Skeletal muscle tissue (tissue), 4 donors: ENCODE measurements around the gene LRFN2. TPM values are rescaled to one million over a fixed set of nuclear protein-coding genes. Genes with fewer than 3 reads are reported as not detected.
A peak's percentile ranks its signal among the peaks of the same experiment; 100 is the strongest.

ENCODE experiments used
- H3K27ac ChIP-seq: one replicate; pipeline ENCODE4 v1.7.0; 2013; ENCODE audit warnings: mild to moderate bottlenecking, low read depth, low read length, inconsistent platforms
- H3K27me3 ChIP-seq, 3 donors: one replicate each; pipeline ENCODE4 v1.7.0; 2013; ENCODE audit warnings: low read length in 3 of 3; ENCODE audit not compliant: control insufficient read depth in 3 of 3, insufficient read depth in 3 of 3
- H3K36me3 ChIP-seq, 3 donors: one replicate each; pipeline ENCODE4 v1.7.0; 2013; ENCODE audit warnings: low read length in 3 of 3; ENCODE audit not compliant: control insufficient read depth in 3 of 3, insufficient read depth in 3 of 3
- H3K4me1 ChIP-seq, 3 donors: one replicate each; pipeline ENCODE4 v1.7.0; 2013; ENCODE audit warnings: low read length in 3 of 3, mild to moderate bottlenecking in 3 of 3; ENCODE audit not compliant: control insufficient read depth in 3 of 3, insufficient read depth in 3 of 3
- H3K4me3 ChIP-seq, 3 donors: one replicate each; pipeline ENCODE4 v1.7.0; 2013; ENCODE audit warnings: low read length in 3 of 3
- H3K9ac ChIP-seq, 3 donors: one replicate each; pipeline ENCODE4 v1.7.0; 2013; ENCODE audit warnings: low read length in 3 of 3, mild to moderate bottlenecking in 3 of 3, moderate library complexity in 2 of 3, low read depth in 1 of 3
- H3K9me3 ChIP-seq, 3 donors: one replicate each; pipeline ENCODE4 v1.7.0; 2013; ENCODE audit warnings: low read length in 3 of 3; ENCODE audit not compliant: control insufficient read depth in 3 of 3
- total RNA-seq: library from RNA; depleted of rRNA; stranded (reverse); fragments of >200 nt; gene quantifications from one replicate; pipeline ENCODE4 v1.2.3, GENCODE V29; 2014
- donor health status: Osteomylitis.

The LRFN2 gene
- total RNA-seq, 1 donor from 2014 or later, result not detected

GRCh38 chr6:40577672-40578071, 9.5 kb downstream of the LRFN2 start:
- H3K4me1 ChIP-seq, result no peaks in the 10 kb centered on the region
- no peaks in the 10 kb centered on the region for H3K9me3 ChIP-seq
- H3K27ac ChIP-seq, result no peak overlapping the region
- H3K9ac ChIP-seq, result no peak overlapping the region
- no peaks in the 10 kb centered on the region for H3K36me3 ChIP-seq
- peaks cover 0 to 8% (median 3%) of the 10 kb centered on the region in 3 donors for H3K27me3 ChIP-seq
- no peak overlapping the region for H3K4me3 ChIP-seq

- Histone ChIP-seq H3K27ac (no peak overlapping the region), H3K27me3 (peaks cover 0 to 5% (median 3%) of the 10 kb centered on the region in 3 donors), H3K36me3 (no peaks in the 10 kb centered on the region), H3K9me3 (no peaks in the 10 kb centered on the region), H3K9ac (no peak overlapping the region), H3K4me3 (no peak overlapping the region), H3K4me1 (no peaks in the 10 kb centered on the region)
Observed at GRCh38 chr6:40573221-40573620, 13.9 kb downstream of the LRFN2 start.

DNA sequence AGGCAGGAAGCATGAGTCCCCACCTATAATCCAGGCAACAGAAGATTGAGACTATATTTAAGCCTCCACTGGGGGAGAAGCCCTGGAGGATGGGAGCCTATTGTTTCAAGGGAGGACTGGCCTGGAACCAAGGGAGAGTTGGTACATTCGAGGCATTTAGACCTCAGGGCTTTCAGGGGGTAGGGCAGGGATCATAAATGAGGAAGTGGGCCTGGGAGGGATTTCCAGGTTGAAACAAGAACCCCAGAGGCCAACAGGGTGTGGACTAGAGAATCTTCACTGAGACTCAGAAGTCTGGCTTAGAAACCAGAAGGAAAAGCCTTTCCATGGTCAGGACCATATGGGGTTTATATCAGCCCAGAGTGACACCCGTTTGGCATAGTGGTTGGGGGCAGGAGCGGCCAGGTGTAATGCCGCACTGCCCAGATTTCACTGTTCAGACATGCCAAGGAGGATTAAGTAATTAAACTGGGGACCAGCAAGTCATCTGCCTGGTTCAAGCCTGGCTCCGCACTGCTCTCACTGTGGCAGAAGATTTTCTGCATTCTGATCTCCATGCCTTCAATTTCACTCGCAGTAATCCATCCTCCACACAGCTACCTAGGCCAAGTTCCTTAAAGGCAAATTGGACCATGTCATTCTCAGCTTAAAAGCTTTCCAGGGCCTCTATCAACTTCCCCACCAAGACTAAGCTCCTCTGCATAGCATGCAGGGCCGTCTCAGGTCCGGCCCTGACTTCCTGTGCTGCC, 17.8 kb downstream of the LRFN2 start:
- Histone ChIP-seq H3K27me3 (no peaks in the 10 kb centered on the region), H3K4me3 (no peak overlapping the region), H3K27ac (no peak overlapping the region), H3K9ac (peak overlapping the region in 1 of 3 donors; percentile 28), H3K36me3 (no peaks in the 10 kb centered on the region), H3K9me3 (no peaks in the 10 kb centered on the region), H3K4me1 (no peaks in the 10 kb centered on the region)

DNA sequence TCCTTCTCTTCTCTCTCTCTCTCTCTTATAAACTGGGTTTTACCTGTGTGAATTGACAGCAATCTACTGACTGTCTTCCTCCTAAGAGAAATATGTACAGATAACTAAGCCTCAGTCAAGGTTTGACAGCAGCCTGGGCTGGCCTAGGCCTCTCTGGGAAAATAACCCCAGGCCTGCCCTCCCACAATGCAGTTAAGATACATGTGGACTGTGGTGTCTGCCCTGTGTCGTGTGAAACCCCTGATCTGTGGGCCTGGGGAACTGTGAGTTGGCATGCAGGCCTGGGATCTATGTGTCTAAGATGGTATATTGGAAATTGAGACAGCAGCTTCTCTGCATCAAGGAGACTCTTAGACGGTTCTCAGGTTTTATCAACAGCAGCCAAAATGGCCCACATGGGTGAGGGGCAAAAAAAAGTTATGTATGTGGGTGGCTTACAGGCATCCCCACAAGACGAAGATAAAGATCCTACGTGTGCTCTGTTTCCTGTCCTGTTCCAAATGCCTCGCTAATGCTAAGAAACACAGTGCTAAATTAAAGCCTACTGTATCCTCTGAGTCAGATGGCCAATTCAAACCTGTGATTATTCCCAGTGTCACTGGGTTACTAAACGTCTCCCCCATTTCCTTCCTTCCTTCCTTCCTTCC, 19.0 kb downstream of the LRFN2 start:
- H3K36me3 ChIP-seq, result no peaks in the 10 kb centered on the region
- no peaks in the 10 kb centered on the region for H3K9me3 ChIP-seq
- no peaks in the 10 kb centered on the region for H3K4me1 ChIP-seq
- no peak overlapping the region for H3K4me3 ChIP-seq
- H3K27me3 ChIP-seq, result no peaks in the 10 kb centered on the region
- H3K27ac ChIP-seq, result no peak overlapping the region
- H3K9ac ChIP-seq, result no peak overlapping the region

DNA sequence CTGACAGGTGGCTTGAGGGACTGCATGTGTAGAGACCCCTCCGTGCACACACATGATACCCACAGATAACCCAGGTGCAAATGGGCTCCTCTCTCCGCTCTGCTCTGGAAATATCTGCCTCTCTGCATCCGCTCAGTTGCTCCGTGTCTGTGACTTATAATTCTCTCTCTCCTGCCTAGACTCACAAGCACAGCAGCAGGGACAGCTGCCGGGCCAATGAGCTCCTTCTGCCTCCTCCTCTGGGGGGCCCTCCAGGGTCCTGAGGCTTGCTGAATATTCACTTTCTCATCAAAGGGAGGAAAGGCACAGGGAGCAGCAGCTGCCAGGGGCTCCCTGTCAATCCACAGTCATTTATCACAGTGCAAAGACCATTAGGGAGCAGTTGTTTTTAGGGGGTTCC, 24.1 kb downstream of the LRFN2 start:
- Histone ChIP-seq H3K4me1 (no peaks in the 10 kb centered on the region), H3K27me3 (peaks cover 0 to 8% (median 6%) of the 10 kb centered on the region in 3 donors), H3K4me3 (no peak overlapping the region), H3K36me3 (no peaks in the 10 kb centered on the region), H3K9me3 (no peaks in the 10 kb centered on the region), H3K9ac (no peak overlapping the region), H3K27ac (no peak overlapping the region)

DNA sequence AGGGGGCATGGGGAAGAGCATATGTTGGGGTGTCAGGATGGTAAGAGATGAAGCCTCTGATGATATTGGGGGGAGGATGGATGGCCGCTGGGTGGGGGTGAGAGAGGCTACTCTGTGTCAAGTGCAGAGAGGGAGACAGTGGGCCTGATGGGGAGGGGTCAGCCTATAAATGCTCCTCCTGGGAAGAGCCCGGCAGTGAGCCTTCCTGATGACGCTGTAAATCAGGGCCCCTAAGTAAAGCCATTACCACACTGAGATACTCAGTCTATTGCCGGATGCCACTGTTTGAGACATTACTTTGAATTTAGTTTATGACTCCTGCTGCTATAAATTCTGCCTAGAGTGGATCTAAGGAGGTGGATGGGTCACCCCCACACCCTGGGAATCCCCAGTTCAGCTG, 28.1 kb downstream of the LRFN2 start:
- H3K4me3 ChIP-seq, result no peak overlapping the region

GRCh38 chr6:40558102-40558501, 29.1 kb downstream of the LRFN2 start:
- Histone ChIP-seq H3K27ac (no peak overlapping the region), H3K27me3 (peaks cover 0 to 14% (median 9%) of the 10 kb centered on the region in 3 donors), H3K36me3 (no peaks in the 10 kb centered on the region), H3K9me3 (no peaks in the 10 kb centered on the region), H3K9ac (no peak overlapping the region), H3K4me1 (no peaks in the 10 kb centered on the region), H3K4me3 (no peak overlapping the region)

More for the DNA sequence above, 28.1 kb downstream of the LRFN2 start:
- Histone ChIP-seq H3K9me3 (no peaks in the 10 kb centered on the region), H3K27ac (no peak overlapping the region), H3K36me3 (no peaks in the 10 kb centered on the region), H3K4me1 (no peaks in the 10 kb centered on the region), H3K27me3 (peaks cover 0 to 14% (median 9%) of the 10 kb centered on the region in 3 donors), H3K9ac (no peak overlapping the region)

DNA sequence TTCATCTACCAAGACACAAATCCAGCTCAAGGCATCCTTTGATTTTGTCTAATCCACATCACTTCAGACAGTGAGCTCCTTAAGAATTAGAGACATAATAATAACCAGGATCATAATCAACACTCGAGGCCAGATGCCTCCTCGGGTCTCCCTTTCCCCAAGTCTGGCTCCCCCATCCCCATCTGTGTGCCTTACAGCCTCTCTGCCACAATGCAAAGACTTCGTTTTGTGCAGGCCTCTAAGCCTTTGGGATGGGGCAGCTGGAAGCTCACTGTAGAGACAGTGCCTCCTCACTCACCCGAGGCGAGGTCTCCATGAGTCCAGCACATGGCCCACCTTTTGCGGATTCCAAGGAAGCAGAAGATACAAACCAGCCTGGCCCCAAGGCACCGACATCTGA, 30.3 kb downstream of the LRFN2 start:
- Histone ChIP-seq H3K4me1 (no peaks in the 10 kb centered on the region), H3K9me3 (no peaks in the 10 kb centered on the region), H3K4me3 (no peak overlapping the region), H3K9ac (no peak overlapping the region), H3K36me3 (no peaks in the 10 kb centered on the region), H3K27me3 (peaks cover 0 to 10% (median 6%) of the 10 kb centered on the region in 3 donors), H3K27ac (no peak overlapping the region)

GRCh38 chr6:40556023-40556422, 31.1 kb downstream of the LRFN2 start:
- Histone ChIP-seq H3K27ac (no peak overlapping the region), H3K9me3 (no peaks in the 10 kb centered on the region), H3K4me3 (no peak overlapping the region), H3K4me1 (no peaks in the 10 kb centered on the region), H3K36me3 (no peaks in the 10 kb centered on the region), H3K27me3 (peaks cover 0 to 7% (median 6%) of the 10 kb centered on the region in 3 donors), H3K9ac (no peak overlapping the region)

DNA sequence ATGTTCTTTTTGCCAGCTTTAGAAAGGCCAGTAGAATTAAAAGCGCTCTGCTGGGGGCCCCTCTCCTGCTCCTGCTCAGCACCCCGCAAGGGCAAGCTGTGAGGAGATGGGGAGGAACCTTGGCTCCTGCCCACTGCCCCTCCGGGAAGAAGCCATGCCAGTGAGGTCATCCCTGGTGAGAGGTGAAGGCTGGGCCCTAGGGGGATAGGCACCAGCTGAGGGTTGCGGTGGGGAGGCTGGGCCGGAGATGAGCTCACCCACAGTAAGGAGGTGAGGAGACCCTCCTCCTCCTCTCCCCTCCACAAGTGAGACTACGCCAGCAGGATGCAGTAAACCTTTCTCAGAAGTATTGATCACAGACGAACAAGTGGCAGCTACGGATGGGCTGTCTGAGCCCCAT, 32.1 kb downstream of the LRFN2 start:
- H3K27ac ChIP-seq, result no peak overlapping the region
- H3K4me1 ChIP-seq, result no peaks in the 10 kb centered on the region
- H3K36me3 ChIP-seq, result no peaks in the 10 kb centered on the region
- H3K9me3 ChIP-seq, result no peaks in the 10 kb centered on the region
- H3K27me3 ChIP-seq, result peaks cover 0 to 7% (median 6%) of the 10 kb centered on the region in 3 donors
- H3K9ac ChIP-seq, result no peak overlapping the region
- no peak overlapping the region for H3K4me3 ChIP-seq
